ENCODE measurements around the gene ADAMTSL4.
"Not testable (repeated sequence)": the region's sequence is repeated elsewhere in the genome, so short reads cannot be mapped to it uniquely, and the experiment has no call there.

ADAMTSL4 gene

DNA sequence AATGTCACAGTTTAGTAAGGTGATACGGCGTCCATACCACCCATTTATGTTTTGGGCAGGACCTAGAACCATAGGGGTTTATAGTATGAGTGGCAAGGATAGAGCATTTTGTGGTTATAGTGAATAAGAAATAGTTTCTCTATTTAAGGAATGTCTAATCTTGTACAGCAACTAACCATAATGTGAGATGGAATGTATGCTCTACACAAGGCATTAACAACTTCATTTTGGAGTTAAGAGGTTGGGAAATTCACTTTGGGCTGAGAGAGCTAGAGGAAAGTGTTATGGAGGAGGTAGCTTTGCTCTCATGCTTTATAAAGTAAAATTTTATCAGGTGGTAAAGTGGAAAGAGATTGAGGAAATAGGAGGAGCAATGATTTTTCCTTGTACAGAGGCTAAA, 33.2 kb downstream of the ADAMTSL4 start:
- DNase-seq (ENCODE audit: low read depth), result no peak

DNA sequence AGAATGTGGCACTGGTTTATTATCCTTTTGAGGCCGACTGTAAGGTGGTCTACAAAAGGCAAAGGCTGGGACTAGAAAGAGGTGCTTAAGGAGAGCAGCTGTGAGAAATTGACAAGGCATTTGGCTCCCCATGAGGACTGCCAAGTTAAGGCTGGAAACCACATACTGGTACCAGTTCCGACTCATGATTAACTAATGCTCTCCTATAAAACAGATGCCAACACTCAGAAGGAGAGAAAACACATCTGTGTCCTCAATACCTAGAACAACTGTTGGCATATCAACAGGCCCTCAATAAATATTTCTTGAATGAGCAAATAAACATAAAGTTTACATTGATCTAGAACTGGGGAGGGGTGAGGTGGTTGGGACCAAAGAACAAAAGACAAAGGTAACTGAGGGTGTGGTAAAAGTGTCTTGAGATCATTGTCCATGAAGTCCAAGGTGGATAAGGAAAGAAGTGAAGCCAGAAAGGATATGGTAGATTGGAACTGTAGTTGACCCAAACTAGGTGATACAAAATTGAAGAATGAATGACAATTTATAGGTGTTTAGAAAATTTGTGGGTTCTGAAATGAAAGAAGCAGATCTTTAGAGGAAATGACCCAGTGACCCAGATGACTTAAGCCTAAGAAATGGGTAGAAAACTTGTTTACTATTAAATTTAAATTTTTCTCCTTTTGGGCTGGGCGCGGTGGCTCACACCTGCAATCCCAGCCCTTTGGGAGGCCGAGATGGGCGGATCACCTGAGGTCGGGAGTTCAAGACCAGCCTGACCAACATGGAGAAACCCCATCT, 47.1 kb downstream of the ADAMTSL4 start:
- DNase-seq (ENCODE audit: low read depth), result no peak

DNA sequence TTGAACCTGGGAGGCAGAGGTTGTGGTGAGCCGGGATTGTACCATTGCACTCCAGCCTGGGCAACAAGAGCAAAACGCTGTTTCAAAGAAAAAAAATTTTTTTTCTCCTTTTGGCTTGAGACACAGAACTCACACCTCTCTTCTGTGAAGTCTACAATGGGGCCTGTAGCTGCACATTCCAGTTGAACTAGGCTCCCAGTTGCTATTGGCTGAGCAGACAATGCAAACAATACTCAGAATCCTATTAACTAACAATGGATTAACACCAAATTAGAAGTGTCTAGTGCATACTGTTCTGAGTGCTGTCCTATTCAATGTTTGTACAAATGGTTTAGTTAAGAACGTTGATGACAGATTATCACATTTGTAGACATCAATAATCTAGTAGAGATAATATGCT, 47.8 kb downstream of the ADAMTSL4 start:
- no peak for DNase-seq (ENCODE audit: low read depth)

DNA sequence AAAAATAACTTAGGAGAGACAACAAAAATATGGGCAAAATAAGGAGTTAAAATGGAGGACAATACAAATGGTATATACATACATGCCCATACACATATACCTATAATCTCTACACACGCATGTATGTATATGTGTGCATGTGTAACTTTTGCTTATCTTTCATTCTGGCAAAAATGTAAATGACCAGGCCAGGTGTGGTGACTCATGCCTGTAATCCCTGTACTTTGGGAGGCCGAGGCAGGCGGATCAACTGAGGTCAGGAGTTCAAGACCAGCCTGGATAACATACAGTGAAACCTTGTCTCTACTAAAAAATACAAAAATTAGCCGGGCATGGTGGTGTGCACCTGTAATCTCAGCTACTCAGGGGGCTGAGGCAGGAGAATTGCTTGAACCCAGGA, 49.1 kb downstream of the ADAMTSL4 start:
- not testable (repeated sequence) for DNase-seq (ENCODE audit: low read depth)

DNA sequence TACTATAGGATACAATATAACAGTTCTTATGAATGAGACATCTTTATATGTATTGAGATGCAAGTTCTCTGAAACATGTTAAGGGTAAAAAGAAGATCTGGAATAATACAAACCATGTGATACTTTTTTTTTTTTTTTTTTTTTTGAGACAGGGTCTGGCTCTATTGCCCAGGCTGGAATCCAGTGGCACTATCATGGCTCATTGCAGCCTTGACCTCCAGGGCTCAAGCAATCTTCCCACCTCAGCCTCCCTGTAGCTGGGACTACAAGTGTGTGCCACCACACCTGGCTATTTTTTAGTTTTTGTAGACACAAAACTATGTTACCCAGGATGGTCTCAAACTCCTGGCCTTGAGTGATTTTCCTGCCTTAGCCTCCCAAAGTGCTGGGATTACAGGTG, 52.3 kb downstream of the ADAMTSL4 start:
- no peak for DNase-seq (ENCODE audit: low read depth)

DNA sequence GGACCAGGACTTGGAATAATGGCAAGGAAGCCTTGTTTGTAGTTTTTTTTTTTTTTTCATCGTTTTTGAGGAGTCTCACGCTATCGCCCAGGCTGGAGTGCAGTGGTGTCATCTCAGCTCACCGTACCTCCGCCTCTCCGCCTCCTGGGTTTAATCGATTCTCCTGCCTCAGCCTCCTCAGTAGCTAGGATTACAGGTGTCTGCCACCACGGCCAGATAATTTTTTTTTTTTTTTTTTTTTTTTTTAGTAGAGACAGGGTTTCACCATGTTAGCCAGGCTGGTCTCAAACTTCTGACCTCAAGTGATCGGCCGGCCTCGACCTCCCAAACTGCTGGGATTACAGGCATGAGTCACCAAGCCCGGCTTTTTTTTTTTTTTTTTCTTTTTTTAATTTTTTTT, 53.2 kb downstream of the ADAMTSL4 start:
- not testable (repeated sequence) for DNase-seq (ENCODE audit: low read depth)

DNA sequence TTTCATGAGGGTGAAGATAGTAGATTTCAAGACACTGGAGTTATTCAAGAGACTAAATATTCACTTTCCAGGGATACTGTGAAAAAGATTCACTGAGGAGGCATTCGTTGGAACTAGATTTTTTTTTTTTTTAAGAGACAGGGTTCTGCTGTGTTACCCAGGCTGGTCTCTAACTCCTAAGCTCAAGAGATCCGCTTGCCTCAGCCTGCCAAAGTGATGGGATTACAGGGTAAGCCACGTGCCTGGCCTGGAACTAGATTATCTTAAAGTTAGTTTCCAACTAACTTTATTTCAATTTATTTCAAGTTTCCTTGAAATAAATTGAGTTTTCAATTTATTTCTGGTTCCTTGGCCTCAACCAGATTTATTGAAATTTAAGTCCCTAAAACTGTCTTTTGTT, 54.5 kb downstream of the ADAMTSL4 start:
- no peak for DNase-seq (ENCODE audit: low read depth)

DNA sequence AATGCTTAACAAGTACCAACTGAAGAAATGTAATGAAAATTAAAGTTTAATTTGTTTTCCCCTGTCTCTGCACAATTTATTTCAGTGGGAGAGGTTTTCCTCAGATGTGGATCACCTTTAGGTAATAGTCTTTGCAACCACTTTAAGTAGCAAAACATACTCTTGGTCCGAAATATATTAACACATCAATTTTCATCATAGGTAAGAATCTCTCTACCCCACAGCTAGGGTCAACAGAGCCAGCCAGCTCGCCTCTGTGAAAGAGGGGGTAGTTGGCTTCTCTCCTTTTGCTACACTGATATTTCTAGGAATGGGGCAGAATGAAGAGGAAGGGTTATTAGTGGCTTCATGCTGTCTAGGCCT, 55.0 kb downstream of the ADAMTSL4 start:
- no peak for DNase-seq (ENCODE audit: low read depth)

DNA sequence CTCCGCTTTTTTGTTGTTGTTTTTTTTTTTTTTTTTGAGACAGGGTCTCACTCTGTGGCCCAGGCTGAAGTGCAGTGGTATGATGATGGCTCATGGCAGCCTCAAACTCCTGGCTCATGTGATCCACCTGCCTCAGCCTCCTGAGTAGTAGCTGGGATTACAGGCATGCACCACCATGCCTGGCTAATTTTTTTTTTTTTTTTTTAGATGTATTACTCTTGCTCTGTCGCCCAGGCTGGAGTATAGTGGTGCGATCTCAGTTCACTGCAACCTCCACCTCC, 56.2 kb downstream of the ADAMTSL4 start:
- not testable (repeated sequence) for DNase-seq (ENCODE audit: low read depth)

DNA sequence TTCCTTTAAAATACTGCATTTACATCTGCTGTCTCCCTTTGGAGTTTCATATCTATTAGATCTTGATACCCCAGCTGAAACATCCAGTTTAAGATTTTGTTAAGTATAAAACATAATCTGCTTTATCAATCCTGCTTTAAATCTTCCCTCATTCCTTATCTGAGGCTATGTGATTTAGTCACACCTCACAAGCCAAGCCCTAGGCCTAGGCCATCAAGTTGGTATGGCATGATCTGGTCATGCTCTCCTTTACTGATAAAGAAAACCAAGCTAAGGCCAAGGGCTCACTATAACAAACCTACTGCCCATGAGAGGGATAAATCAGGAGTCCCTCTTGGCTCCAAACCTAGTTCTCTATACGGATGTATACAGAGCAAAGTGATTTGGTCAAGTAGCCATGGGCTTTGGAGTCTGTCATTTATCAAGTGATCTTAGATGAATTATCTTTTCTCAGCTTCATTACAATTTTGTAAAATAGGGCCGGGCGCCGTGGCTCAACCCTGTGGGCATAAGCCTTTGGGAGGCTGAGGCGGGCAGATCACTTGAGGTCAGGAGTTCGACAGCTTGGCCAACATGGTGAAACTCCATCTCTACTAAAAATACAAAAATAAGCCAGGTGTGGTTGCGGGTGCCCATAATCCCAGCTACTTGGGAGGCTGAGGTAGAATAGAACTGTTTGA, 57.4 kb downstream of the ADAMTSL4 start:
- no peak for DNase-seq (ENCODE audit: low read depth)

DNA sequence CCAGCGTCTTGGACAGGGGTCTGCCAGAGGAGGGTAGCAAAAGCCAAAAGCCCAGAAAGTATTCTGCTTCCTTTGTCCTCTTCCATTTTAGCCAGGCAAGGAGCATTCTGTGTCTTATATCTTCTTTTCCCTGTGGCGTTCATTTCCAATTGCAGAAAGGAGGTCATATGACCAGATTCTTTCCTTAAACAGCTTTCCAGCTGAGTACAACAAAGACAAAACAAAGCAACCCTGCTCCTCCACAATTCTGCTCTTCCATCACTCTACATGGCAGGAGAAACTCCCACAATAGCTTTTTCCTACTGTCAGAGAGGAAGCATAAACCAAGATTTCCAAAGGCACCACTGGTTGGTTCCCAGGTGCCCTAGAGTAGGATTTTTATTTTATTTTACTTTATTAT, 60.5 kb downstream of the ADAMTSL4 start:
- DNase-seq (ENCODE audit: low read depth), result no peak

Measured in GM04504 (cell line).